PFSK-1 (cell line): ENCODE data around the gene TNP1.

Experiments used
- POLR2AphosphoS5 ChIP-seq: IDR thresholded peaks from 2 replicates; pipeline ENCODE4 v1.6.1; 2012; ENCODE audit warnings: low read depth, mild to moderate bottlenecking, control low read depth, low read length, moderate library complexity
- REST ChIP-seq, 2 experiments: IDR thresholded peaks; 2 replicates each; pipeline versions ENCODE4 v1.6.1 to v1.8.0; 2011 to 2012; ENCODE audit warnings: low read depth in 2 of 2, low read length in 2 of 2, control low read depth in 1 of 2, inconsistent platforms in 1 of 2, mild to moderate bottlenecking in 1 of 2, moderate library complexity in 1 of 2; ENCODE audit not compliant: insufficient read depth in 1 of 2
- SIN3A ChIP-seq: IDR thresholded peaks from 2 replicates; pipeline ENCODE4 v1.6.1; 2012; ENCODE audit warnings: mild to moderate bottlenecking, low read length, moderate library complexity, borderline replicate concordance; ENCODE audit not compliant: insufficient read depth
- TAF1 ChIP-seq: IDR thresholded peaks from 2 replicates; pipeline ENCODE4 v1.6.1; 2012; ENCODE audit warnings: low read length, control low read depth, borderline replicate concordance; ENCODE audit not compliant: insufficient read depth

GRCh38 chr2:216872624-216873023 is 12.8 kb upstream of the TNP1 start:
- no peak for TF ChIP-seq POLR2AphosphoS5
- TF ChIP-seq TAF1, result no peak
- TF ChIP-seq SIN3A, result no peak
- no peak for TF ChIP-seq REST (IDR thresholded peaks at IDR 0.05; ENCODE audit: insufficient read depth in 1 of 2, low read depth in 2 of 2, low read length in 2 of 2)
